LoVo (cell line): Measurements from ENCODE around the gene GATB.

Experiments used
- DNase-seq: peaks from one replicate; pipeline ENCODE4 v3.0.0-alpha.2; 2016; ENCODE audit warnings: low spot score

GATB gene

DNA sequence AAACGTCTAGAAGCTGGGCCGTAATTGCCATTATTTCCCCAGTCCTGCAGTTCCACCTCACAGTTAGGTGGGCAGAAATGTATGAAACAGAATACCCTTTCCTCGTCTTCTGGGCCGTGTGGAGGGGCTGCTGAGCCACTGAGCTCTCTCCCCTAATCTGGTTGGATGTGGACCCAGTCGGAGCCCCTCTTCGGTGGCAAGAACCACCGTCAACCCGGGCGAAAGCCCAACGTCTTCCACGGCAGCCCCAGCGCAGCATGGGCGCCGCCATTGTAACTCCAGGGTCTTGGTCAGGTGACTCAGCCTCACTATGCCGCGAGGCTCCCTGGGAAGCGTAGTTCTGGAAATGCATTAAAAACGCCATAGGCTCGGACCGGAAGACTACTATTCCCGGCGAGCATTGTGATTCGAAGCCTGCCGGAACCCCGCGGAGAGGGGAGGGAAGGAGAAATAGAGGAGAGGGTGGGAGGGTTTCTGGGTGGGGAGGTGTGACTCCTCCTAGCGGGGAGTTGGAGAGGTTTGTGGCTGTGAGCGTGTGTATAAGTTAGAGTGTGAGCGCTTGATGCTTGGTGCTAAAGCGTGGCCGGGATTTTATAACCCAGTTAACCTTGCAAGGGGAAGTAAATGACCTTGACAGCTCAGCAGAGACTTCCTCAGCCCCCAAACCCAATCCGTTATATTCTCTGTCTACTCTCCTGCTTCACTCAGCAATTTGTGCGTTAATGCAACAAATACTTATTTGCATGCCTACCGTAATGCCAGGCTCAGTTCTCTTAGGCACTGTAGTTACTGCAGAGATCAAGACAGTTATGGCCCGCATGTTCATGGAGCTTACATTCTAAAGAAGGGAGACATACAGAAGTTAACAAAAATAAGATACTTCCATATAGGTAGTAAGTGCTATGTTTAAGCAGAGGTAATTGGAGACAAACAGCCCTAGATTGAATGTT lies at the start of gene GATB:
Gene GATB, minus strand, starts transcription at position 296 of the 950 bp plus-strand sequence. Its CDS starts 25 bp downstream, at position 271.
- DNase-seq = peak; percentile 97

DNA sequence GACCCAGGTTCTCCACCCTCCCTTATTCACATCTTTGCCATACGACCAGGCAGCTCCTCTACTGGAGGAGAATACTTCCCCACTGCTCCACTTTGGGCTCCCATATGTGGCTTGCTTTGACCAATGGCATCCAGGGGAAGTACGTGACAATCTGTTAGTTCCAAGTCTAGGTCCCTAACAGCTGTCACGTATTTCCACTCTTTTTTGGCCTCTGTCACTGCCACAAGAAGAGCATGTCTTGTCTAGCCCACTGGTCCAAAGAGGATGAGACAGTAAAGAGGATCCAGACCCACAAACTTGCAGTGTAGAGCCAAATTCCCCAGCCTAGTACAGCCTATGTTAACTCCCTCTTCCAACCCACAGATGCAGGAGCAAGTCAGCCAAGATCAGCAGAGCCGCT lies 49.7 kb upstream of the GATB start:
- no peak for DNase-seq

- DNase-seq = no peak
Measured at GRCh38 chr4:151809716-151810115, 48.9 kb upstream of the GATB start.

GRCh38 chr4:151808542-151808941 lies 47.7 kb upstream of the GATB start:
- DNase-seq = no peak

DNA sequence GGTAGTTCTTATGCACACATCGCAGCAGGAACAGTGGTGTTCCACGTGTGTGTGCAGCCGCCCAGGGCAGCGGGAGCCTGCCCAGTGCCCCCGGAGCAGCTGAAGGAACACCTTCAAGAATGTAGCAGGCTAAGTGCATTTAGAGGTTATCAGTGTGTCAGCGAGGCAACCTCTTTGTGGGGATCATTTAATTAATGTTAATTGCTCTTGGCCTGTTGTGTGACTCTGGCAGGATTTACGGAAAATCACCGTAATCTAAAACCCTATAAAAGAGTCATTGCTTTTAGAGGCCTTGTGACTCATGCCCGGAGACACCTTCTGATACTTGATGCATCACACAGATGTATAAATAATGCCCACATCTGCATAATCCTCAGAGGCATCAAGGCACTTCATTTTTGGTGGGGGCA lies 47.3 kb upstream of the GATB start:
- peak; percentile 63 for DNase-seq

GRCh38 chr4:151807220-151807619 lies 46.4 kb upstream of the GATB start:
- DNase-seq = peak; percentile 66

DNA sequence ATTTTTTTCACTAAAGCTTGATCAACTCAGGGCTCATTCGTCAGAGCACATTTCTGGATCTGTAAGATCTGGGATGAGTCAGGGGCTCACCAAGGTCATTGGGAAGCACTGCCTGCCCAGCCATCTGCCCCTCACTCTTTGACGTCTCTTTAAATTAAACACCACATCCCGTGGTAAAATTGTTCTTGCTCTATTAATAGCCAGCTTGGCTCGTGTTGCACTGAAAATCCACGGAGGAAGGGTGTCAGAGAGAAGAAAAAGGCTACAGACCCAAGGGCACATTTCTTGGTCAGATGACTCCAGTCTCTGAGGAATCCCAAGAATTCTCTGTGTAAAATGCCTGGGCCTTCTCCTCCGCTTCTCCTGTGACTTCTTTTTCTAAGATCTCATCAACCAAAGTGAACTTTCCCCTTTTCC lies 45.7 kb upstream of the GATB start:
- peak; percentile 14 for DNase-seq

- no peak for DNase-seq
Measured at GRCh38 chr4:151804821-151805220, 44.0 kb upstream of the GATB start.

DNA sequence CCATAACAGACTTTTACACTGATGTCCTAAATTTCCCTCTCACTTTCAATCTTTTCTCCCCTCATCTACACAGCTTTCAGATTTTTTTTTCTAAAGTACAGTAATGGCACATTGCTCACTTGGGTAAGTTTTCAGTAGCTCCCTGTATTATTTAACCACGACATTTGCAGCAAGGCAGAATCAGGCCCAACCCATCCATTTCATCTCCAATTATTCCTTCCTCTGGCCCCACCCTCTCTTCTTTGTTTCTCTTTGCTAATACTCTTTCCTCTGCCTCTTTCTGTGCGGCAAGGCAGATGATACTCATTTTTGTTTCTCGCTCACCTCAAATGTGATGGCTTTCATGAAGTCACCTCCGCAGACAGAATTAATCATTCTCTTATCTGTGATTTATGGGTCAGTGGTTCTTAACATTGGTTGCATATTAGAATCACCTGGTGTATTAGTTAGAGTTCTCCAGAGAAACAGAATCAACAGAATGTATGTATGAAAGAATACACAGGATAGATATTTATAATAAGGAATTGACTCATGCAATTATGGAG lies 43.4 kb upstream of the GATB start:
- DNase-seq = no peak

DNA sequence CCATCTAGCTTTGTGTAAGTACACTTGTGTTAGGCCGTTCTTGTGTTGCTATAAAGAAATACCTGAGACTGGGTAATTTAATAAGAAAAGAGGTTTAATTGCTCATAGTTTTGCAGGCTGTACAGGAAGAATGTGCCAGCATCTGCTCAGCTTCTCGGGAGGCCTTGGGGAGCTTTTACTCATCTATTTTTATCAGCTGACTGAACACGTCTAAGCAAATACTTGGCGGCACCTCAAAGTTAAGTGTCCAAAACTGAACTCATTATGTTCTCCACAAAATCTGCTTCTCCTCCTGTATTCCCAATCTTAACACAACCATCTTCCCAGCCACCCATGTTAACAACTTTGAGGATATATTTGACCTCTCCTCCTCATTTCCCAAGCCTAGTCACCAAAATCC lies 42.4 kb upstream of the GATB start:
- no peak for DNase-seq

GRCh38 chr4:151801547-151802516 lies 41.0 kb upstream of the GATB start:
- DNase-seq = peak; percentile 70

DNA sequence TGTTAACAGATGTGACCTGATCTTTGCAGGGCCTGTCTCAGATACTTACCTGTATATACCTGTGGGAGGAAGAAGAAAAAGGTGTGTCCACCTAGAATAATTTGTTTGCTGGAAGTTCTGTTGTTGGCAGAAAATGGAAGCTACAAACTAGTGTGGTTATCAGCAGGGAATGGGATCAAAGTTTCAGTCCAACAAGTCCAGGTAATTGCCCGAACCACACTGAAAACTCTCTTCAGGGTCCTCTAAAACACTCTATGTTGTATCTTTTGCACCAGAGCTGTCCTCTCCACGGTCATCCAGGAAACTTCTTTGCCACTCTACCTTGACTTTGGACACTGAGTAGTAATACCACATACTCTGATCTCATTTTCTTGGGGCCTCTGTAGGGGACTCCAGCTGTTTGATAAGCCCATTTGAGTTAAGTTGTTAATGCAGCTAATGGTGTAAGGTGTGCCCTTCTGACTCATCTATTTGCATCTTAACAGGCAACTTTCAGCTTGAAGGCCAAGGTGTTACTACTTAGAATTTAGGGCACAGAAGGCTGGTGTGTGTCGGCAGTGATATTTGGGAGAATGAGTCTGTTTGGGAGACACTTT lies 38.7 kb upstream of the GATB start:
- DNase-seq = no peak

DNA sequence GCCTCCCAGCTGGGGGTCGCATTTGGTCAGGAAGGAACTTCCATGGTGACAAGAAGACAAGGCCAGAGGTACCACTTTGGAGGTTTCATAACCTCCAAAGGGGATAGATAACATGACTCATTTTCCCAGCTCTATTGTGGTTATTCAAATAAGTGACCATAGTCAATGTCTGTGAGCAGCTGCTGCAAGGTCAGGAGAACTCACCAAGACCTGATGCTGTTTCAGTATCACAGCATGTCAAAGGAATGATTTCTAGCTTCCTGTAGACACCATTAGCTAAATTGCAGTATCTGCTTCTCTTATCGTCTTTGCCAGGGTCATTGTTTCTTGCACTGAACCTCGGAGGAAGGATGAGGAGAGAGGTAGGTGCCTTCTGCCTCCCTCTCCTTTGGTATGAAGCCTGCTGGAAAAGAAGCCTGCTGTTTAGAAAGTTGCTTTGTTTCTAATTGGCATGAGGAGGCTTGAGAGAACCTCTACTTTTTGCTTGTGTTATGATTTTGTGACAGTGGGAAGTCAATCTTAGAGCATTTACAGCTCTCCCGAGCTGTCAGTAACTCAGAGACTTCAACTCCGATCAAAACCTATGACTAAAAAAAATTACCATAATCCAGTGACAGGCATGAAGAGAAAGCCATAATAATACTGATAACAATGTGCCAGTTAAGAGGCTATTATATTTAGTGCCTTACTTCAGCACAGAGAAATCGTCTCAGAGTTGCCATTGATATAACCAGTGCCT lies 38.0 kb upstream of the GATB start:
- DNase-seq = no peak

GRCh38 chr4:151797853-151798252 lies 37.0 kb upstream of the GATB start:
- DNase-seq = no peak

DNA sequence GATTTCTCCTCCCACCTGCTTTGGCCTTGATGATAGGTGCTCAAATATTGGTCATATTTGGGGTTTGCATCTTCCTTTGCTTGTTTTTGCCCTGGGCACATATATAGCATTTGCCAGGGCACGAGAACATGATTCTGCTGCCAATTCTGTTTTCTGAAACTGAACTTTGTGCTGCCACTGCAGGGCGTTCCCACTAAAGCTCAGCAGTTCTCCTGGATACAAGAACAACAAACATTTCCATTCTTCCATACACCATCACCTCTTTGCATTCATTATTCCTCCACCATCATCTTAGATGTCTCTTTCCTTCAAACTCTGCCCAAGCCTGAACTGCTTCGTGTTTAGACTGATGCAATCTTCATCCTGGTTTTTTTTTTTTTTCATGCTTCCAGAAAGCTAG lies 36.3 kb upstream of the GATB start:
- DNase-seq = peak; percentile 33

DNA sequence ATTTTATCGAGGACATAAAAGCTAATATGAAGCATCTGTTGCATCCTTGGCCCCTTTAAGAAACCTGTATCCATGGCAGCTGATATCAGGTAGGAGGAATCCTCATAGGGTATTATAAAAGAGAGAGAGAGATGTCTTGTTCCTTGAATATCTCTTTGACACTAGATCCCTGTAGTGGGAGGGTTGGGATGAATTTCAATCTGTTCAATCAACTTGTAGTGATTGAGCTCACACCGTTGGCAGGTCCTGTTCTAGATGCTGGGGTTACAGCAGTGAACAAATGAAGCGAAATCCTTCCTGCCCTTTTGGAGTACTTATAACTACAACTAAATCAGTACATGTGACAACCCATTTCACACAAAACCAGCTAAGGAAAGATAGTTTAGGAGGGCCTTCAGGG lies 35.3 kb upstream of the GATB start:
- no peak for DNase-seq

GRCh38 chr4:151792995-151793394 lies 32.2 kb upstream of the GATB start:
- DNase-seq = no peak

DNA sequence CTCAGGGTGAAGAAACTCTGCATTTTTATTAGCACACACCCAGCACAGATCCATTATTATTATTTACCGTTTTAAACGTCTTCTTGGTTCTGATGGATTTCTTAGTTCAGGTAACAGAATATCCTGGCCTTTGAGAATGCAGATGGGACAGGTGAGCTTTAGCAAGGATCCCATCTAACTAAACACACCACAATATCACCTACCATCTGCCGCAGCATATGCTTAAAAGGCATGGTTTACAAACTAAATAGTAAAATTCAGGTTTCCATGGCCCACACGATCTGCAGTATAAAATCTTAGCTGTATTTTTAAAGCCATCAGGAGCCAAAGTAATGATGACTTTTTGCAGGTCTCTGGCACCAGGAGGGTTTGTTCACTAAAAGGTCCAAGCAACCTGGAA lies 31.7 kb upstream of the GATB start:
- no peak for DNase-seq

DNA sequence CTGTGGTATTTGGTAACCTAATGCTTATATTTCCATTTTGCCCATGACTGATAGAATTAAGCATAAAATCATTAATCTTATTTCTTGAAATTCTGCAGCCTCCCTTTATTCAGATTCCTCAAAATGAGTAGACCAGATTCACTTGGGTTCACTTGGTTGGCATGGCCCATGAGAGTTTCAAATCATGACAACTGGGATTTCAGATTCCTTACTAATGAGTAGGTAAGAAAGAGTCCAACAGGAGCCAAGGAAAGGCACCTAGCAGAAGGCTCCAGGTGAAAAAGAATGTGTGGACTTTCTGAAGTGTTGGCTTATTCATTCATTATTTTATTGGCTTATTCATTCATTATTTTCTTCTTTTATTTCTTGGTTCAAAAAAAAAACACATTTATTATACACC lies 27.2 kb upstream of the GATB start:
- DNase-seq = no peak

DNA sequence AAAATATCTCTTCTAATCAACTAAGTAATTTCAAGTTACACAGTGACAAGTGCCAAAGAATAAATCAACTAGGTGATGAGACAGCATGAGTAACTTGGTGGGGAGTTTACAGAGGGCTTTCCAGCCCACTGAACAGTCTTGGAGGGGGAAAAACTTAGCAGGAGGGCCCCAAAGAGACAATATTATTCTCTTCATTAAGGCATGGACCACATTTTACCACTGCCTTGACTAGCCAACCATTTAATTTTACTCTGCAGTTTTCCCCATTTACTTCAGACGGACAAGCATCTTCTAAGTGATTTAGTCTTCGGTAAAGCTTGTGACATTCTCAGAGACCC lies 25.3 kb upstream of the GATB start:
- DNase-seq = no peak

DNA sequence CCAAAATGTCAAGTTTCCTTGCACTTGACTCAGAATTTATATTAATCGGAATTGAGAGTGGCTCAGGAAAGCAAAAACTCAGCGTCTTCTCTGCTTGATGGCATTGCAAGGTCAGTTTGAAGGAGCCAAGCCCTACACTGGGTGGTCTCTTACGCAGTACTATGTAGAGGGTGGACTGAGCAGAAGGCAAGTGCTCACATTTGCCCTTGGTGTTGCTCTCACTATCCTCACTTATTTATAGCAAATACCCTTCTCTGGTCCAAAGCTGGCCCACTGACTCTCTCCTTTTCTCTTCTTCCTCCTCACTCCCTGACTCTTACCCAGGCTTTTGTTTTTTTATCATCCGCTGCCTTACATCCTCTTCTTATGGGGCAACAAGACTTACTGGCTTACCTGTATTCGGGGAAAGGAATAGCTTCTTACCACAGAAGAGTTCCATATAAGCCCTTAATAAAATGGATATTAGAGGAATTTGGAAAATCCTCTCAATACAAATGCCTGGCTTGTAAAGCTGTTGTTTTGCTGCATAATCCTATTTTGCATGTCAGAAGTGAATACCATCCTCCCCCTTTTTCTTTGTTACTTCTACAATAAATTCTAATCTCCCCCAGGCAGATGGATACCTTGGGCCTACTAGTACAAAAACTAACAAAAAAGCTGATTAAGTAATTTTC lies 24.8 kb upstream of the GATB start:
- no peak for DNase-seq
